ENCODE data around the gene TNPO2. TPM values are rescaled to one million over a fixed set of nuclear protein-coding genes. Genes with fewer than 3 reads are reported as not detected.
"Not testable (repeated sequence)": the region's sequence is repeated elsewhere in the genome, so short reads cannot be mapped to it uniquely, and the experiment has no call there.

TNPO2 gene
- total and polyA plus RNA-seq, 2 of the 13 experiments (the other 11 are each of a cell fraction or from before 2014, with no cell fraction given): 31.7 to 61.0 TPM

GRCh38 chr19:12725612-12726011 lies 1.9 kb upstream of the TNPO2 start:
- FAIRE-seq; H4K20me1 ChIP-seq (ENCODE audit: insufficient read depth, low read length); H3K4me3 ChIP-seq (replicated peaks in 1 of 3; ENCODE audit: insufficient read depth in 1 of 3, low read depth in 2 of 3, low read length in 3 of 3); in situ Hi-C loops (cut with HindIII; ENCODE audit: extremely low pct_ligation_motif_present, low pct_unique_long_range_greater_than_20kb); H3K27me3 ChIP-seq (ENCODE audit: control insufficient read depth in 1 of 2, insufficient read depth in 2 of 2, low read length in 2 of 2); BruUV-seq (replicated peaks); H3K4me2 ChIP-seq (ENCODE audit: low read depth, low read length); H3K27ac ChIP-seq (ENCODE audit: extremely low read length, insufficient read depth, low read length); H3K9ac ChIP-seq (ENCODE audit: insufficient read depth, low read depth, low read length); ATAC-seq; CTCF ChIA-PET (ENCODE audit: low intra/inter-chr PET ratio, low total read pairs); H3K9me3 ChIP-seq (ENCODE audit: low read length); intact Hi-C loops (cut with micrococcal nuclease; ENCODE audit: unreplicated experiment); H2AFZ ChIP-seq (ENCODE audit: low read length); DNase-seq (ENCODE audit: low spot score): not testable (repeated sequence)
- Histone ChIP-seq H3K79me2 (ENCODE audit: insufficient read depth, low read length) (peaks cover 30% of the 10 kb centered on the region), H3K4me1 (ENCODE audit: insufficient read depth, low read length) (peaks cover 13% of the 10 kb centered on the region), H3K36me3 (replicated peaks in 1 of 2; ENCODE audit: control insufficient read depth in 1 of 2, insufficient read depth in 2 of 2, low read length in 2 of 2) (peaks cover 10 to 17% of the 10 kb centered on the region in 2 experiments)
- POLR2A ChIA-PET: interaction anchor here (0.8 to 4.8 kb wide), 2 partner anchors 7 to 66 kb away, joined by 3 to 51 read pairs; partner anchors contain the start of genes JUNB and TRIR
- 95% methylated on average over 10 of the region's 10 CpGs for WGBS (ENCODE audit: low lambda C conversion rate)

- Histone ChIP-seq H3K4me3 (replicated peaks in 1 of 3; ENCODE audit: insufficient read depth in 1 of 3, low read depth in 2 of 3, low read length in 3 of 3) (peak overlapping the region; percentile 67 to 93 (median 92)), H3K36me3 (replicated peaks in 1 of 2; ENCODE audit: control insufficient read depth in 1 of 2, insufficient read depth in 2 of 2, low read length in 2 of 2) (peaks cover 2 to 11% of the 10 kb centered on the region in 2 experiments), H2AFZ (ENCODE audit: low read length) (peak overlapping the region; percentile 78), H3K4me2 (ENCODE audit: low read depth, low read length) (peak overlapping the region; percentile 98), H3K9me3 (ENCODE audit: low read length) (no peaks in the 10 kb centered on the region), H4K20me1 (ENCODE audit: insufficient read depth, low read length) (no peaks in the 10 kb centered on the region), H3K9ac (ENCODE audit: insufficient read depth, low read depth, low read length) (peak overlapping the region; percentile 87), H3K4me1 (ENCODE audit: insufficient read depth, low read length) (peaks cover 20% of the 10 kb centered on the region), H3K79me2 (ENCODE audit: insufficient read depth, low read length) (peaks cover 53% of the 10 kb centered on the region), H3K27me3 (ENCODE audit: control insufficient read depth in 1 of 2, insufficient read depth in 2 of 2, low read length in 2 of 2) (no peaks in the 10 kb centered on the region; a peak in 1 of 5 replicates), H3K27ac (ENCODE audit: extremely low read length, insufficient read depth, low read length) (peak overlapping the region; percentile 77)
- BruUV-seq (replicated peaks): no TSS peak
- DNase-seq (ENCODE audit: low spot score): no peak
- in situ Hi-C loops (cut with HindIII; ENCODE audit: extremely low pct_ligation_motif_present, low pct_unique_long_range_greater_than_20kb): no loop called here
- peak; percentile 44 for FAIRE-seq
- no peak for ATAC-seq
- WGBS (ENCODE audit: low lambda C conversion rate): 2% methylated on average over 7 of the region's 7 CpGs
- TF ChIP-seq ZNF709 (CRISPR knock-in tag; IDR thresholded peaks at IDR 0.05): 0 out of 2 replicates have a peak, but pooled peaks have one; percentile 5
- TF ChIP-seq ZNF20 (CRISPR knock-in tag; IDR thresholded peaks at IDR 0.05): no peak
- TF ChIP-seq HES4 (CRISPR knock-in tag; IDR thresholded peaks at IDR 0.05; ENCODE audit: borderline replicate concordance): 0 out of 2 replicates have a peak, but pooled peaks have one; percentile 24
- TF ChIP-seq ZNF629 (CRISPR knock-in tag; conservative IDR thresholded peaks at IDR 0.05): peak; percentile 91
- ChIA-PET CTCF (ENCODE audit: low intra/inter-chr PET ratio, low total read pairs) (no interaction called here), POLR2A (interaction anchor here (0.8 to 4.8 kb wide), 10 partner anchors 10 to 210 kb away, joined by 3 to 51 read pairs (median 7); partner anchors contain the start of genes FARSA, FBXW9, GET3 and JUNB)
- intact Hi-C loops (cut with micrococcal nuclease; ENCODE audit: unreplicated experiment): no loop called here
Observed at GRCh38 chr19:12723381-12723640, 421 bp downstream of the TNPO2 start.
